Cerebellar nuclear complex (tissue), 1 donor: ENCODE measurements around the gene NUP210.
A peak's percentile ranks its signal among the peaks of the same experiment; 100 is the strongest.
"Not testable (repeated sequence)": the region's sequence is repeated elsewhere in the genome, so short reads cannot be mapped to it uniquely, and the experiment has no call there.

Source experiments
- DNase-seq, 2 experiments: peaks; one replicate each; lab custom pipeline; 2025; lab: John Stamatoyannopoulos, UW

NUP210 gene

GRCh38 chr3:13429631-13430291 is 9.6 kb upstream of the NUP210 start:
- DNase-seq, result no peak

DNA sequence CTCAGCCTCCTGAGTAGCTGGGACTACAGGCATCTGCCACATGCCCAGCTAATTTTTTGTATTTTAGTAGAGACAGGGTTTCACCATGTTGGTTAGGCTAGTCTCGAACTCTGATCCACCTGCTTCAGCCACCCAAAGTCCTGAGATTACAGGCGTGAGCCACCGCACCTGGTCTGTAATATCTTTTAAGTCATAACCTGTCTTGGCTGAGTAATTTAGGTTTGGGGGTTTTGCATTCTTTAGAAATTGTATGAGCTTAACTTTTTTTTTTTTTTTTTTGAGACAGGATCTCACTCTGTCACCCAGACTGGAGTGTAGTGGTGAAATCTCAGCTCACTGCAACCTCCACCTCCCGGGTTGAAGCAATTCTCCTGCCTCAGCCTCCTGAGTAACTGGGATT is 8.6 kb upstream of the NUP210 start:
- not testable (repeated sequence) for DNase-seq

GRCh38 chr3:13427662-13428603 is 7.8 kb upstream of the NUP210 start:
- no peak for DNase-seq

- no peak for DNase-seq
Observed at GRCh38 chr3:13426591-13426990, 6.5 kb upstream of the NUP210 start.

DNA sequence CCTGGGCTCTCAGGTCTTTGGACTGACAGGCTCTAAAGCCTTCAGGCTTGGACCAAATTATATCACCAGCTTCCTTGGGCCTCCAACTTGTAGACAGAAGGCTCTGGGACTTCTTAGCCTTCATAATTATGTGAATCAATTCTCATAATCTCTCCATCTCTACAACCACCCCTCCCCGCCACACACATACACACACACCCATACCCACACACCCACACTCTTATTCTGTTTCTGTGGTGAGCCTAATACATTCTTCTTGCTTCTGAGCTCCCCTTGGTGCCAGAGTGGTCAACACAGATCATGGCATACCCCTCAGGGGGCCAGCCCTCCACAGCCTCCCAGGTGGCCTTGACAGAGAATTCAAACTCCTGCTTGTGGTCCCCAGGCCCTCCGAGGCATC is 5.6 kb upstream of the NUP210 start:
- no peak for DNase-seq

GRCh38 chr3:13424865-13425617 is 4.9 kb upstream of the NUP210 start:
- DNase-seq, result no peak

DNA sequence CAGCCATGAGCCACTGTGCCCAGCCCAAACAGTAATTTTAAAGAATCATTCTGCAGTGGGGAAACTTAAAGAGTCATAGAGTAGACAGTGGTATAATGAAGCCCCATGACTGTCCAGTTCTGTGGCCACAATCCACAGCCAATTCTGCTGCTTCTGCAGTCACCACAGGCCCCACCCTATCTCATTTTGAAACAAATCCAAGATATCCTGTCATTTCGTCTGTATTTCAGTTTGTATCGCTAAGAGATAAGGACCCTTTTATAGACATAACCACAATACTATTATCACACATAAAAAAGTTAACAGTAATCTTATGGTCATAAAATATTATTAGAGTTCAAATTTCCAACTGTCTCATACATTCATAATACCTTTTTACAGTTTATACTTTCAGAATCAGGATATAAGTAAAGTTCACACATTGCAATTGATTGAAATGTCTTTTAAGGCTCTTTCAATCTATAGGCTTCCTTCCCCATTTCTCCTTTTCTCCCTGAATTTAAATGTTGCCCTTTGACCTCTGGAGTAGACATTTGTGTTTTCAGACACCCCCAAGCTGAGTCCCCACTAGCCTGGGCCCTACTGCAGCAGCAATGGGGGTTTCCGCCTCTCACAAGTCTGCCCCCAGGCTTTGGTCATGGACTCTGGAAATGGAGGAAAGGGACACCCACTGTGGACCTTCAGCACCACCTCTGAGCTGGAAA is 4.2 kb upstream of the NUP210 start:
- DNase-seq, result no peak

DNA sequence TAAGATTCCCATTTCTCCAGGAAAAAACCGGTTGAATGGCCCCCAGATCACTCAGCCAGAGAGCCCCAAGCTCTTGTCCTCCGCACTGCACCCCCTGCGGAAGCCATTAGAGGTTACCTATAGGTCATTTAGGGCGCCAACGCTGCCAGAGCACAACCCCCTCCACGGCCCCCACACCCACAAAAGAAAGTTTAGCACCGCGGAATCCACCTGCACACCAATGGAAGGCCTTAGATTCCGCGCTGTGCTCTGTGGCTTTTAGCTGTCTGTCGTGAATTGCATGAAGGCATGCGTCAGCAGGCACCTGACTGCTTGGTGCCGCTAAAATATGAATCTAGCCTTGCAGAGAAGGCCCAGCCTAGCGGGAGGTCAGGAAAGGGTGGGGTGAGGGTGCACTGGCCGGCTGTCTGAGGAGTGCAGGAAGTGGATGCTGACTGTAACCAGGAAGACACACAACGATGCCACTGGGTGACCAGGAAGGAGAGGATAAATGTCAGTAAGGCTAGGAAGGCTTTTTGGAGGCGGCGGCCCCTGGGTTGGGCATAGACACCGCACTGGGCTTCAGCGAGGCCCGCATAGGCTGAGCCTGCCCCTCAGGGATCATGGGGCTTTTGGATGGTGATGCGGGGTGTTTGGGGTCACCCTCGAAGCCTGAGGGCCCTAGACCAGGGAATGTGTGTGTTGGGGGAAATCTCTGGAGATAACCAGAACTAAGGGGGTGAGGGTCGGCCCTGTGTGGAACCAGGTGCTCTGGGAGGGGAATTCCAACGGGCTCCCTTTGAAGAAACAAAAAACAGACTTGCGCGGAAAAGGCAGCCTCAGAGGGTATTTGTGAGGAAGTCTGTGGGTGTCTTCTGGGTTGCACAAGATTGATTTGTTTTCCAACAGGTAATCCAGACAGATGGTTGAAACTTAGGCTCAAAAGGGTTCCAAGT is 976 bp upstream of the NUP210 start:
- no peak for DNase-seq

DNA sequence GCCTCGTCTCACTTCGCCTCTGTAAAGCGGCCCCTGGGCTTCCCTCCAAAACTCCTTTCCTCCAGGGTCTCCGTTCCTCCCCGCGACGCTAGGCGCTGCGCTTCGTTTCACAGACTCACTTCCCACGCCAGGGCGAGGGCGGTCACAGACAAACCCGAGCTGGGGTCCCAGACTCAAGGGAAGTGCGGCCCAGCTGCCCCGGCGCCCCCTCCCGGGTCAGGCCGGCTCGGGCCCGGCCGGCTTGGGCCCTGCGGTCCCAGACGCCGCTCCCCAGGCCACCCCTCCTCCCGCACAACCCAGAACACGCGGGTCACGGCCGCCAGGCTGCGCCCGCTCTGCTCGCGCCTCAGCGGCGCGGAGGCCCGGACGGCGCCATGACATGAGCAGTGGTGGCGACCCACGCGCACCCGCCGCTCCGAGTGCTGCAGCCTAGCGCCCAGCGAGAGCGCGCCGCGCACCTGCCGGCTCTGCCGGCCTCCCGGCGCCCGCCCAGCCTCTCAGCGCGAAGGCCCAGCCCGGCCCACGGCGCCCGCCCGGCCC is 547 bp downstream of the NUP210 start:
- peak in 1 of 2 experiments; percentile 2 for DNase-seq

GRCh38 chr3:13417166-13417947 is 2.8 kb downstream of the NUP210 start:
- DNase-seq, result no peak

- no peak for DNase-seq
Observed at GRCh38 chr3:13415997-13416793, 3.9 kb downstream of the NUP210 start.

GRCh38 chr3:13415236-13415986 is 4.7 kb downstream of the NUP210 start:
- no peak for DNase-seq

GRCh38 chr3:13414040-13414729 is 5.9 kb downstream of the NUP210 start:
- DNase-seq, result no peak

GRCh38 chr3:13411186-13411860 is 8.8 kb downstream of the NUP210 start:
- no peak for DNase-seq

DNA sequence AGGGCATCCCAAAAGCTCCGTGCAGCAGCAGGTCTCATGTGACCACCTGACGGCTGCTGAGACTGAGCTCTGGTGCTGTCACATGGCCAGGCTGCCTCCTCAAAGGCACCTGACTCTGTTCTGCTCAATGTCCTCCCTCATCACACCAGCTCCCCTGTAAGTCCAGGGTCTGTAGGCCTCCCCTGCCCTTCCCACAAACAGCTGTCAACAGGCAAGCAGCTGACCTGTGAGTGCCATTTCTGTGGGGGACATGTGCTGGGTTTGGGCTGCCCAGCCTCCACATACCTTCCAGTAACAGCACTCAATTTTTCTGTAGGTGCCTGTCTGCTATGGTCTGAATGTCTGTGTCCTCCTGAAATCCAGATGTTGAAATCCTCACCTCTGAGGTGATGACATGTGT is 11.2 kb downstream of the NUP210 start:
- no peak for DNase-seq

- DNase-seq, result no peak
Observed at GRCh38 chr3:13407926-13408325, 12.2 kb downstream of the NUP210 start.

DNA sequence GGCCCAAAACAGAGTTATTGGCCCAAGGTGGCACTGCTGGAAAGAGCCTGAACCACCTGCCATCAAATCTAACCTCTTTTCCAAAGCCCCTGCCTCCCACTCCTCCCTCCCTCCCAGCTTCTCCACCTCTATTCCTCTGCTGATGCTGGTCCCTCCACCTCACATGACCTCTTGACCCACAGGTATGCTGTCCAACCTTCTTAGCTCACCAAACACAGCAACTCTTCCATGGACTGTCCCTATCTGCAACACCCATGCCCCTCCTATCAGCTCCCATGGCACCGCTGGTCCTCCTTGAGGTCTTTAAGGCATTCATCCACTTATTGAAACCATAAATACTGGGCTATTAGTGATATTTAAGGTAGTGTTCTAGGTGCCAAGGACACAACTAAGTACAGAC is 12.6 kb downstream of the NUP210 start:
- DNase-seq, result no peak
